Measurements from ENCODE around the gene ZFHX2.
"Not testable (repeated sequence)": the region's sequence is repeated elsewhere in the genome, so short reads cannot be mapped to it uniquely, and the experiment has no call there.

Gene ZFHX2

DNA sequence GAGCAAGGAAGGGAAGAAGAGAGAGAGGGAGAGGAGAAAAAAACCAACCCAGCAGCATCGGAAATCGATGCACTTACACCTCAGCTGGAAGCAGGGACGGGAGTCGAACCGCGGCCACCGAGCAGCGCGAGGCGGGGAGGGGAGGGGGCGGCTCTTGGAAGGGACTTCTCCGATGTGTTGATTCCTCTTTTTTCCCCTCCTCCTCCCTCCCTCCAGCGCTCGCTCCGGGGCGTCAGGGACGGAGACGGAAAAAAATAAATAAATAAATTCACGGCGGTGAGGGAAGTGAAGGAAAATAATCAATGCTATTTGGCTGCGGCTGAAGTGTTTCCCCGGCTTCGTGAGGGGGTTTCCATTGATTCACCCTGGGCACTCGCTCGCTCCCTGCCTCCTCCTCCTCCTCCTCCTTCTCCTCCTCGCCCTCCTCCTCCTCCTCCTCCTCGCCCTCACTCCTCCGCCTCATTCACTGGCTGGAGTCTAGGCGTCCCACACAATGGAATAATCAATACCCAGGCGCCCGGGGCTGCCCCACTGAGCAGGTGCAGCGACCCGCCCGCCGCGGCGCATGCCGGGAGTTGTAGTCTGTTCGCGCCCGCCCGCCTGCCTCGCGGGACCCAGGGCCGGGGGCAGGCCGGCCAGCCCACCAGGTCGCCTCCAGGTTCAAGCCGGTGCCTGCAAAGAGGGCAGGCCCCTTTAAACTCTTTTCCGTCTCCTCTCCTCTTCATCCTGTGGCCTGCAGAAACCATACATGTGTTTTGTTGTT is at the start of gene ZFHX2:
Gene ZFHX2, minus strand, starts transcription at position 500 of the 763 bp plus-strand sequence. CDS start 16,440 bp downstream, outside the sequence.
- peak; percentile 31 for DNase-seq (ENCODE audit: low read depth)
- peak within 1 kb of the TSS; percentile 58 for H3K4me3 ChIP-seq (replicated peaks; ENCODE audit: low read depth, low read length)
- TF ChIP-seq, protein P1, sequence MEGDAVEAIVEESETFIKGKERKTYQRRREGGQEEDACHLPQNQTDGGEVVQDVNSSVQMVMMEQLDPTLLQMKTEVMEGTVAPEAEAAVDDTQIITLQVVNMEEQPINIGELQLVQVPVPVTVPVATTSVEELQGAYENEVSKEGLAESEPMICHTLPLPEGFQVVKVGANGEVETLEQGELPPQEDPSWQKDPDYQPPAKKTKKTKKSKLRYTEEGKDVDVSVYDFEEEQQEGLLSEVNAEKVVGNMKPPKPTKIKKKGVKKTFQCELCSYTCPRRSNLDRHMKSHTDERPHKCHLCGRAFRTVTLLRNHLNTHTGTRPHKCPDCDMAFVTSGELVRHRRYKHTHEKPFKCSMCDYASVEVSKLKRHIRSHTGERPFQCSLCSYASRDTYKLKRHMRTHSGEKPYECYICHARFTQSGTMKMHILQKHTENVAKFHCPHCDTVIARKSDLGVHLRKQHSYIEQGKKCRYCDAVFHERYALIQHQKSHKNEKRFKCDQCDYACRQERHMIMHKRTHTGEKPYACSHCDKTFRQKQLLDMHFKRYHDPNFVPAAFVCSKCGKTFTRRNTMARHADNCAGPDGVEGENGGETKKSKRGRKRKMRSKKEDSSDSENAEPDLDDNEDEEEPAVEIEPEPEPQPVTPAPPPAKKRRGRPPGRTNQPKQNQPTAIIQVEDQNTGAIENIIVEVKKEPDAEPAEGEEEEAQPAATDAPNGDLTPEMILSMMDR (IDR thresholded peaks at IDR 0.05; ENCODE audit: low read length, missing control alignments) = no peak

DNA sequence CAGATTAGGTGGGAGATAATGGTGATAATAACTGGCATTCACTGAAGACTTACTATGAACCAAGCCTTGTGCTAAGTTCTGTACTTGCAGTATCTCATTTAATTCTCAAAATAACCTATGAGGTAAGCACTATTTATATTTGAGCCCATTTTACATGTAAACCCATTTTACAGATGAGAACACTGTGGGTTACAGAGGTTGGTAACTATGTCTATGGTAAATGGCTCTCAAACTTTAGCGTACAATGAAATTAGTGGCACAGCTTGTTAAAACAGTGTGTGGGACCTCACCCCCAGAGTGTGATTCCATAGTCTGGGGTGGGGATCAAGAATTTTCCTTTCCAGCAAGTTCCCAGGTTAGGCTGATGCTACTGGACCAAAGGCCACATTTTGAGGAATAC is 49.2 kb upstream of the ZFHX2 start:
- H3K4me3 ChIP-seq (replicated peaks; ENCODE audit: low read depth, low read length) = no peak overlapping the region
- TF ChIP-seq, protein P1 (IDR thresholded peaks at IDR 0.05; ENCODE audit: low read length, missing control alignments) = no peak
- no peak for DNase-seq (ENCODE audit: low read depth)

DNA sequence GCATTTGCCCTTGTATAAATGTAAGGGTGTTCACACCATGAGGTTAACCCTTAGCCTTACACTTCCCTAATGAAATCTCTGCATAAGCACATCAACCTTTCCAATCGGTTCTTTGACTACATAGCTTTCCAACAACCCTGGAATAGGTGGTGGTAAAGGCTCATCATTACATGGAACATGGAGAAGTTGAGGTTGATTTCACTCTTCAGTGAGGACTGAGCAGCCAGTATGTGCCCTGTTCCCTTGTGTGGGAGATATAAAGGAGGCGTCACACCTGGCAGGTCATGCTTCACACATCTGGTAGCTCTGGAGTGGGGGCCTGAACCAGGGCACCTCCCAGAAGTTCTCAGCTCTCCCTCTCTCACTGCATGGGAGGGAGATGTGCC is 48.8 kb upstream of the ZFHX2 start:
- no peak overlapping the region for H3K4me3 ChIP-seq (replicated peaks; ENCODE audit: low read depth, low read length)
- no peak for DNase-seq (ENCODE audit: low read depth)
- TF ChIP-seq, protein P1 (IDR thresholded peaks at IDR 0.05; ENCODE audit: low read length, missing control alignments) = no peak

DNA sequence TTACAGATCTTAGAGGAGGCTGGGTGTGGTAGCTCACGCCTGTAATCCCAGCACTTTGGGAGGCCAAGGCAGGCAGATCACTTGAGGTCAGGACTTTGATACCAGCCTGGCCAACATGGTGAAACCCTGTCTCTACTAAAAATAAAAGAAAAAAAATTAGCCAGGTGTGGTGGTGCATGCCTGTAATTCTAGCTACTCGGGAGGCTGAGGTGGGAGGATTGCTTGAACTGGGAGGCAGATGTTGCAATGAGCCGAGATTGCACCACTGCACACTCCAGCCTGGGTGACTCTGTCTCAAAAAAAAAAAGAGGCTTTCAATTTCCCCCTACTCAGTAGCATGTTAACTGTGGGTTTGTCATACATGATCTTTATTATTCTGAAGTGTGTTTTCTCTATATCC is 42.6 kb upstream of the ZFHX2 start:
- not testable (repeated sequence) for DNase-seq (ENCODE audit: low read depth); H3K4me3 ChIP-seq (replicated peaks; ENCODE audit: low read depth, low read length)

DNA sequence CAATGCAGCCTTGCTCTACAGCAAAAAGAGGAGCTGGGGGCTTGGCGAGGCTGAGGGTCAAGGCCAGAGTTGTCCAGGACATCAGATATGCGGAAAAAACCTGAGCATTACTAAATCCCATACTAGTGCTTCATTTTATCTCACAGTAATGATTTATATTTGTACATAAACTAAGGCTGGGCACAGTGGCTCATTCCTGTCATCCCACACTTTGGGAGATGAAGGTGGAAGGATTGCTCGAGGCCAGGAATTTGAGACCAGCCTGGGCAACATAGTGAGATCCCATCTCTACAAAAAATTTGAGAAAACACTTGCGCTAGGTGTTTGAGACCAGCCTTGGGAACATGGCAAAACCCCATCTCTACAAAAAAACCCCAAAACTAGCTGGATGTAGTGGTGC is 38.6 kb upstream of the ZFHX2 start:
- TF ChIP-seq, protein P1 (IDR thresholded peaks at IDR 0.05; ENCODE audit: low read length, missing control alignments) = no peak
- DNase-seq (ENCODE audit: low read depth) = no peak
- H3K4me3 ChIP-seq (replicated peaks; ENCODE audit: low read depth, low read length) = no peak overlapping the region

DNA sequence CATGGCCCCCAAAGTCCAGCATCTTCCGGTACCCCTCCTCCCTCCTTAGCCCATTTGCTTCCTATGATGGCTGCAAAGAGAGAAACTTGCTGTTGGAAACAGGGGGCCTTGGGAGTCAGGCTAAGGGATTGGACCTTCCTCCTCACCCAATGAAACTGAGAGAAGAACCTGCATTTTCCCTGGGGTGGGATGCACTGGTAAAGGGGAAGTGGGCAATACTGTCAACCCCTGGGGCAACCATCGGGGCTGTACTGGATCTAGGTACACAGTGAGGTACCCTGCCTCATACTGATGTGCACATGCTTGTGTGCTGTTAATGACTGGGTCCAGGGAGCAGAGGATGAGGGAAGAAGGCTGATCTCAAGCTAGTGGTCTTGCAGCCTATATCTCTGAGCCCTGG is 38.0 kb upstream of the ZFHX2 start:
- TF ChIP-seq, protein P1 (IDR thresholded peaks at IDR 0.05; ENCODE audit: low read length, missing control alignments) = no peak
- DNase-seq (ENCODE audit: low read depth) = no peak
- H3K4me3 ChIP-seq (replicated peaks; ENCODE audit: low read depth, low read length) = no peak overlapping the region

DNA sequence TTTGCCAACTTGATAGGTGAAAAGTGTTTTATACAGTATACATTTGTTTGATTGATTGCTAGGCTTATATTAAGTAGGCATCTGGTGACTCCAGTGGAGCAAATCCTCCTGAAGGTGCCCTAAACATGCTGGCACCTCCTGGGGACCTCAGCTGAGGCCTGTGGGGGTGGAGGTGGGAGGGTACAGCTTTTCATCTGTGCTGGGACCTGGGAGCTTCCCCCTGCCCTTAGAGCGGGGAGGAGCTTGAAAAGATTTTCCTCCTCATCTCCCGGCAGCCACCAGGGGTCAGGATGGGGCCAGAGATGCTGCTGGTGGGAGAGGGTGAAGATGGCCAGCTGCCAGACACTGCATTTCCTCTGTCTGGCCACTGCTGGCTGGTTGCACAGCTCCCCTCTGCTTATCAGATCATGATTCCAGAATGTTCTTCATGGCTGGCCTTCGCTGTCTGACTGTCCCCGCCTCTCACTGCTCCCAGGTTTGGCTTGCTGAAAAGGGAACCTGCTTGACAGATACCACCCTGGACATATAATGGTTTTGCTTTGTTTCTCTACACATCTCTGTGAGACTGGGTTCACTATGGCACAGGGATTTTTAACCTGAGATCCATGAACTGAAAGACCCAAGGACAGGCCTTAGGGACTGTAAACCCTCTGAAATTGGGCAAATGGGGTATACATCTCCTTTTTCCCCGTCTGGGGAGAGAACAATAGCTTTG is 37.5 kb upstream of the ZFHX2 start:
- H3K4me3 ChIP-seq (replicated peaks; ENCODE audit: low read depth, low read length) = no peak overlapping the region
- TF ChIP-seq, protein P1 (IDR thresholded peaks at IDR 0.05; ENCODE audit: low read length, missing control alignments) = peak; percentile 75

DNA sequence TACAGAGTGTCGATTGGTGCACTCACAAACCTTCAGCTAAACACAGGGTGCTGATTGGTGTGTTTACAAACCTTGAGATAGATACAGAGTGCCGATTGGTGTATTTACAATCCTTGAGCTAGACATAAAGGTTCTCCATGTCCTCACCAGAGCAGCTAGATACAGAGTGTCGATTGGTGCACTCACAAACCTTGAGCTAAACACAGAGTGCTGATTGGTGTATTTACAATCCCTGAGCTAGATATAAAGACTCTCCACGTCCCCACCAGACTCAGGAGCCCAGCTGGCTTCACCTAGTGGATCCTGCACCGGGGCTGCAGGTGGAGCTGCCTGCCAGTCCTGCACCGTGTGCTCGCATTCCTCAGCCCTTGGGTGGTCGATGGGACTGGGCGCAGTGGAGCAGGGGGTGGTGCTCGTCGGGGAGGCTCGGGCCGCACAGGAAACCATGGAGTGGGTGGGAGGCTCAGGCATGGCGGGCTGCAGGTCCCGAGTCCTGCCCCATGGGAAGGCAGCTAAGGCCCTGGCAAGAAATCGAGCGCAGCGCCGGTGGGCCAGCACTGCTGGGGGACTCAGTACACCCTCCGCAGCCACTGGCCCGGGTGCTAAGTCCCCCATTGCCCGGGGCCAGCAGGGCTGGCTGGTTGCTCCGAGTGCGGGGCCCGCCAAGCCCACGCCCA is 33.1 kb upstream of the ZFHX2 start:
- H3K4me3 ChIP-seq (replicated peaks; ENCODE audit: low read depth, low read length) = not testable (repeated sequence)

More for the DNA sequence above, 37.5 kb upstream of the ZFHX2 start:
- DNase-seq (ENCODE audit: low read depth) = peak; percentile 90

DNA sequence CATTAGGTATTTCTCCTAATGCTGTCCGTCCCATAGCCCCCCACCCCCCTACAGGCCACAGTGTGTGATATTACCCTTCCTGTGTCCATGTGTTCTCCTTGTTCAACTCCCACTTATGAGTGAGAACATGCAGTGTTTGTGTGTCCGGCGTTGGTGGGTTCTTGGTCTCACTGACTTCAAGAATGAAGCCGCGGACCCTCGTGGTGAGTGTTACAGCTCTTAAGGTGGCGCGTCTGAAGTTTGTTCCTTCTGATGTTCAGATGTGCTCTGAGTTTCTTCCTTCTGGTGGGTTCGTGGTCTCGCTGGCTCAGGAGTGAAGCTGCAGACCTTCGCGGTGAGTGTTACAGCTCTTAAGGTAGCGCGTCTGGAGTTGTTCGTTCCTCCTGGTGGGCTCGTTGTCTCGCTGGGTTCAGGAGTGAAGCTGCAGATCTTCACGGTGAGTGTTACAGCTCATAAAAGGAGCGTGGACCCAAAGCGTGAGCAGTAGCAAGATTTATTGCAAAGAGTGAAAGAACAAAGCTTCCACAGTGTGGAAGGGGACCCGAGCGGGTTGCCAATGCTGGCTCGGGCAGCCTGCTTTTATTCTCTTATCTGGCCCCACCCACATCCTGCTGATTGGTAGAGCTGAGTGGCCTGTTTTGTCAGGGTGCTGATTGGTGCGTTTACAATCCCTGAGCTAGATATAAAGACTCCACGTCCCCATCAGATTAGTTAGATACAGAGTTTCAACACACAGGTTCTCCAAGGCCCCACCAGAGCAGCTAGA is 32.4 kb upstream of the ZFHX2 start:
- H3K4me3 ChIP-seq (replicated peaks; ENCODE audit: low read depth, low read length); DNase-seq (ENCODE audit: low read depth): not testable (repeated sequence)

More for the DNA sequence above, 33.1 kb upstream of the ZFHX2 start:
- DNase-seq (ENCODE audit: low read depth) = not testable (repeated sequence)
